ENCODE data around the gene LTB.
"Not testable (repeated sequence)": the region's sequence is repeated elsewhere in the genome, so short reads cannot be mapped to it uniquely, and the experiment has no call there.

The LTB gene

GRCh38 chr6:31609519-31610406, 27.5 kb upstream of the LTB start:
- DNase-seq (ENCODE audit: low read depth): no peak

- no peak for DNase-seq (ENCODE audit: low read depth)
Observed at GRCh38 chr6:31607317-31607716, 25.1 kb upstream of the LTB start.

- DNase-seq (ENCODE audit: low read depth): no peak
Observed at GRCh38 chr6:31597006-31597405, 14.8 kb upstream of the LTB start.

GRCh38 chr6:31592396-31592771, 10.2 kb upstream of the LTB start:
- no peak for DNase-seq (ENCODE audit: low read depth)

- not testable (repeated sequence) for DNase-seq (ENCODE audit: low read depth)
Observed at GRCh38 chr6:31590691-31591090, 8.5 kb upstream of the LTB start.

- no peak for DNase-seq (ENCODE audit: low read depth)
Observed at GRCh38 chr6:31588871-31589650, 6.8 kb upstream of the LTB start.

GRCh38 chr6:31587791-31588777, 5.9 kb upstream of the LTB start:
- DNase-seq (ENCODE audit: low read depth): no peak

- no peak for DNase-seq (ENCODE audit: low read depth)
Observed at GRCh38 chr6:31586599-31587281, 4.5 kb upstream of the LTB start.

- no peak for DNase-seq (ENCODE audit: low read depth)
Observed at GRCh38 chr6:31586008-31586407, 3.8 kb upstream of the LTB start, which contains the start of gene LST1. Gene LST1 (plus strand): TSS chr6:31586277. CDS start chr6:31587300, 1,023 bp downstream.

- DNase-seq (ENCODE audit: low read depth): no peak
Observed at GRCh38 chr6:31585491-31585890, 3.3 kb upstream of the LTB start.

GRCh38 chr6:31581434-31582229, 592 bp downstream of the LTB start:
- no peak for DNase-seq (ENCODE audit: low read depth)

- DNase-seq (ENCODE audit: low read depth): peak; percentile 81
Observed at GRCh38 chr6:31580807-31581433, 1.3 kb downstream of the LTB start.

- DNase-seq (ENCODE audit: low read depth): no peak
Observed at GRCh38 chr6:31580438-31580740, 1.8 kb downstream of the LTB start.

GRCh38 chr6:31579546-31580437, 2.4 kb downstream of the LTB start:
- no peak for DNase-seq (ENCODE audit: low read depth)

GRCh38 chr6:31579119-31579505, 3.1 kb downstream of the LTB start:
- DNase-seq (ENCODE audit: low read depth): no peak

- no peak for DNase-seq (ENCODE audit: low read depth)
Observed at GRCh38 chr6:31578184-31579118, 3.8 kb downstream of the LTB start.

- no peak for DNase-seq (ENCODE audit: low read depth)
Observed at GRCh38 chr6:31577579-31577966, 4.7 kb downstream of the LTB start.
